A673 (cell line): ENCODE results near the gene ADGRL4.

Experiments
- EZH2 ChIP-seq: fragments of 200-600 bp; sonication (generic); IDR thresholded peaks from 2 replicates; pipeline ENCODE4 v1.6.1; 2017; ENCODE audit warnings: borderline replicate concordance, low read depth, mild to moderate bottlenecking, mixed read lengths, antibody characterized with exemption, low read length; ENCODE audit not compliant: poor library complexity, severe bottlenecking
- TF ChIP-seq, protein P1 (sequence below): fragments of 300-800, 200-600 bp; sonication (generic); conservative IDR thresholded peaks from 2 replicates; pipeline ENCODE4 v1.5.1; 2017; ENCODE audit warnings: low read depth, mild to moderate bottlenecking, antibody characterized with exemption, low read length, moderate library complexity, mixed read lengths

GRCh38 chr1:78871249-78871648 is 135.3 kb downstream of the ADGRL4 start:
- TF ChIP-seq, protein P1, sequence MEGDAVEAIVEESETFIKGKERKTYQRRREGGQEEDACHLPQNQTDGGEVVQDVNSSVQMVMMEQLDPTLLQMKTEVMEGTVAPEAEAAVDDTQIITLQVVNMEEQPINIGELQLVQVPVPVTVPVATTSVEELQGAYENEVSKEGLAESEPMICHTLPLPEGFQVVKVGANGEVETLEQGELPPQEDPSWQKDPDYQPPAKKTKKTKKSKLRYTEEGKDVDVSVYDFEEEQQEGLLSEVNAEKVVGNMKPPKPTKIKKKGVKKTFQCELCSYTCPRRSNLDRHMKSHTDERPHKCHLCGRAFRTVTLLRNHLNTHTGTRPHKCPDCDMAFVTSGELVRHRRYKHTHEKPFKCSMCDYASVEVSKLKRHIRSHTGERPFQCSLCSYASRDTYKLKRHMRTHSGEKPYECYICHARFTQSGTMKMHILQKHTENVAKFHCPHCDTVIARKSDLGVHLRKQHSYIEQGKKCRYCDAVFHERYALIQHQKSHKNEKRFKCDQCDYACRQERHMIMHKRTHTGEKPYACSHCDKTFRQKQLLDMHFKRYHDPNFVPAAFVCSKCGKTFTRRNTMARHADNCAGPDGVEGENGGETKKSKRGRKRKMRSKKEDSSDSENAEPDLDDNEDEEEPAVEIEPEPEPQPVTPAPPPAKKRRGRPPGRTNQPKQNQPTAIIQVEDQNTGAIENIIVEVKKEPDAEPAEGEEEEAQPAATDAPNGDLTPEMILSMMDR, result no peak
- TF ChIP-seq EZH2, result no peak
